M059J (cell line): ENCODE measurements around the gene REEP5. TPM values are rescaled to one million over a fixed set of nuclear protein-coding genes. Genes with fewer than 3 reads are reported as not detected.
"Not testable (repeated sequence)": the region's sequence is repeated elsewhere in the genome, so short reads cannot be mapped to it uniquely, and the experiment has no call there.

Experiments
- DNase-seq: peaks from one replicate; pipeline ENCODE4 v3.0.0-alpha.2; 2012; ENCODE audit warnings: low read depth
- total RNA-seq: library from RNA; depleted of rRNA; stranded (reverse); fragments of >200 nt; shearing (Covaris generic); gene quantifications from 2 replicates; pipeline ENCODE4 v1.2.3, GENCODE V29; 2014

Gene REEP5
- total RNA-seq, 1 experiment from 2014 or later = 38.5 TPM

- DNase-seq = no peak
Observed at GRCh38 chr5:112885001-112885400, 37.0 kb downstream of the REEP5 start.

- DNase-seq = no peak
Observed at GRCh38 chr5:112883192-112883591, 38.8 kb downstream of the REEP5 start.

- DNase-seq = no peak
Observed at GRCh38 chr5:112880219-112880964, 41.6 kb downstream of the REEP5 start.

DNA sequence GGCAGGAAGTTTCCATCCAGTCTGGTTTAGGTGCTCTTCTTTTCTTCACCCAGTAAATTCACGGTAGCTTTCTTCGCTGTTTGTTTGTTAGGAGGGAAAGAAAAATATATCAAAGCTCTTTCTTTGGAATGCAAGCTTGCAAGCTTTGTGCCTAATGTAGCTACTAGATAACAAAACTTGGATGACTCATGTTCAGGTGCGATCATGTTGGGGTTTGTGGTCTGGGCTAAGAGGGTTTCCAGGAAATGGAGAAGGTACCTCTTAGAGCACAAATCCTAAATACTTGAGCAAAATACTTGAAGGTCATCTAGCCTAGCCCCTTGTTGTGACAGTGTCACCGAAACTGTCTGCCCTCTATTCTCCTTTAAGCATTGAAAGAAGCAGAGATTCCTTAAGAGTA lies 43.3 kb downstream of the REEP5 start:
- peak; percentile 61 for DNase-seq

GRCh38 chr5:112878101-112878500 lies 43.9 kb downstream of the REEP5 start:
- no peak for DNase-seq

DNA sequence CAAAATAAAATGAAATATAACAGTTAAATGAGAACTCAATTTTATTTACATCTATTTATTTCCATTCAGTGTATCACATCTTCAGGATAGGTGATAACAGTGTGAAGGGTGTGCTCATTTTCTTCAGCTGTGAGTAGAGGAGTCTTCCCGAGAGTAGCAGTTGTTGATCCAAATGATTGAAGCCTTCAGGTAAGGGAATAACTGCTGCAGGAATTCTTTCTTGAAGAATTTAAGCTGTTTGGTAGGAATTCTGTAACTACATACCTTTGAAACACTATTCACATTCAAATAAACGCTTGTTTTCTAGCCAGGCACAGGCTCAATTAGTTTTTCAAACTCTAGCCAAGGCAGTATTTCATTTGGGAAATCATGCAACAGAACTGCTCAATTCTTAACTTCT lies 45.7 kb downstream of the REEP5 start:
- DNase-seq = no peak

GRCh38 chr5:112870966-112871365 lies 51.1 kb downstream of the REEP5 start:
- DNase-seq = no peak

GRCh38 chr5:112869948-112870347 lies 52.1 kb downstream of the REEP5 start:
- no peak for DNase-seq

- DNase-seq = no peak
Observed at GRCh38 chr5:112867411-112867810, 54.6 kb downstream of the REEP5 start.

DNA sequence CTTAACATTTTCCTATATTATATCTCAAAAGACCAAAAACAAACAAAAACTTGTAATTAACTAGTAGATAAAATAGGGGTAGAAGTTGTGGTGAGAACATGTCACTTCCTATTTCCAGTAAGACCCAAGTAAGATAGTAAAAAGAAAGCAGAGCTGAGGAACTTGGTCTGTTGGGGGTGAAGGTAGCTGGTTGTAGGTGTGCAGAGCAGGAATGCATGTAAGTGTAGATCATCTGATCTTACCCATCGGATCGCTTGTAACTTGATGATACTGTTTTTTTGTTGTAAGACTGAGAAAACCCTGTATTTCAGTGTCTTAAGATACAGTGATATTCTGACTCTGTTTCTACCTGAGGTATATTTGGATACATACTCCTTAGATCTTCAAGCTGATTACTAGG lies 55.3 kb downstream of the REEP5 start:
- no peak for DNase-seq

GRCh38 chr5:112865128-112865527 lies 56.9 kb downstream of the REEP5 start:
- no peak for DNase-seq

DNA sequence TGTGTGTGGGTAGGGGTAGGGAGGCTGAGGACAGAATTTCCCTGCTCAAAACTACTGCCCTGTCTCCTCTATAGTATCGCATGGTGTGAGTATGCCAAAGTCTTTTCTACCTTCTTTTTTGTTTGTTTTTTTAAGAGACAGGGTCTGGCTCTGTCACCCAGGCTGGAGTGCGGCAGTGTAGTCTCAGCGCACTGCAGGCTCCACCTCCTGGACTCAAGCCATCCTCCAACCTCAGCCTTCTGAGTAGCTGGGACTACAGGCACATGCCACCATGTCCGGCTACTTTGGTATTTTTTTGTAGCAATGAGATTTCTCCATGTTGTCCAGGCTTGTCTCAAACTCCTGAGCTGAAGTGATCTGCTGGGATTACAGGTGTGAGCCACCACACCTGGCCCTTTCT lies 58.5 kb downstream of the REEP5 start:
- DNase-seq = no peak

GRCh38 chr5:112862085-112862484 lies 59.9 kb downstream of the REEP5 start:
- DNase-seq = no peak

- no peak for DNase-seq
Observed at GRCh38 chr5:112861638-112861985, 60.4 kb downstream of the REEP5 start.

- peak; percentile 97 for DNase-seq
Observed at GRCh38 chr5:112860929-112861637, 60.9 kb downstream of the REEP5 start, which contains the start of gene SRP19. TSS of gene SRP19 (plus strand) at chr5:112861287. CDS start at chr5:112861377, 90 bp downstream.

DNA sequence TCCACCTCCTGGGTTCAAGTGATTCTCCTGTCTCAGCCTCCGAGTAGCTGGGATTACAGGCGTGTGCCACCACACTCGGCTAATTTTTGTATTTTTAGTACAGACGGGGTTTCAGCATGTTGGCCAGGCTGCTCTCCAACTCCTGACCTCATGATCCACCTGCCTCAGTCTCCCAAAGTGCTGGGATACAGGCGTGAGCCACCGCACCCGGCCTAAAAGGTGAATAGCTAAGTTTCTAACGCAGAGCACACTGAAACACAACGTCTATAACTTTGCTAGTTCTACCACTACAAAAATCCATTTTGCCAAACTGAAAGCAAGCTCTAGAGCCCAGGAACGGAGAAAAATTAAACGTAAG lies 61.5 kb downstream of the REEP5 start:
- not testable (repeated sequence) for DNase-seq

DNA sequence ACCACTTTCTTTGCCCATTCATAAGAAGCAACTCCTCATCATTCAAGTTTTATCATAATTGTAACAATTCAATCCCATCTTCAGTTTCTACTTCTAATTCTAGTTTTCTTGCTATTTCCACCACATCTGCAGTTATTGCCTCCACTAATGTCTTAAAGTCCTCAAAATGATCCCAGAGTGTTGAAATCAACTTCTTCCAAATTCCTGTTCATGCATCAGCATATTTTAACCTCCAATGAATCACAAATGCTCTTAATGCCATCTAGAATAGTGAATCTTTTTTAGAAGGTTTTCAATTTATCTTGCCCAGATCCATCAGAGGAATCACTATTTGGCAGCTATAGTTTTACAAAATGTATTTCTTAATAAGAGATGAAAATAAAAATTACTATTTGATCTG lies 64.2 kb downstream of the REEP5 start:
- no peak for DNase-seq

GRCh38 chr5:112854651-112855050 lies 67.4 kb downstream of the REEP5 start:
- no peak for DNase-seq

GRCh38 chr5:112849912-112850311 lies 72.1 kb downstream of the REEP5 start:
- DNase-seq = no peak

GRCh38 chr5:112848116-112848811 lies 73.8 kb downstream of the REEP5 start:
- peak; percentile 75 for DNase-seq

- DNase-seq = no peak
Observed at GRCh38 chr5:112847306-112847705, 74.7 kb downstream of the REEP5 start.

DNA sequence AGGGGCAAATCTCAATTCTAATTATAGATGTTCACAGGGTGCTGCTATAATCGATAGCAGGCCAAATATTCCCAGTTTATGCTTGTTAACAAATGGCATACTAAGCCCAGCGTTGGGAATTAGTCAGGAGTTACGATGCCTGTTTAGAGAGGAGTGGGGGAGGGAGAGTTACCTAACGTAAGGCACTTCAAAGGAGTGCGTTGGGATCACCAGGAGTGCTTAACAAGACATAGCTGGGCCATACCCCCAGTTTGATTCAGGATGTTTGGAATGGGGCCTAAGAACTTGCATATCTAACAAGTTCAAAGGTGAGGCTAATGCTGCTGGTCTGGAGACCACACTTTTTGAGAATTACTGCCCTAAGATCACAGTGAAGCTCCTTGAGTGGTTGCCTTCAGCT lies 75.5 kb downstream of the REEP5 start:
- no peak for DNase-seq

DNA sequence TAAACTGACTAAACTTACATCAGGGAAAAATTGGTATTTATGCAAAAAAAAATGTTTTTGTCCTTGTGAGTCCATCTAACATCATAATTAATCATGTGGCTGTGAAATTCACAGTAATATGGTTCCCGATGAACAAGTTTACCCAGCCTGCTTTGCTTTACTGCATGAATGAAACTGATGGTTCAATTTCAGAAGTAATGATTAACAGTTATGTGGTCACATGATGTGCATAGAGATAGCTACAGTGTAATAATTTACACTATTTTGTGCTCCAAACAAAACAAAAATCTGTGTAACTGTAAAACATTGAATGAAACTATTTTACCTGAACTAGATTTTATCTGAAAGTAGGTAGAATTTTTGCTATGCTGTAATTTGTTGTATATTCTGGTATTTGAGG lies 77.5 kb downstream of the REEP5 start:
- DNase-seq = no peak
